ENCODE data around the gene RGS13.

Gene RGS13

DNA sequence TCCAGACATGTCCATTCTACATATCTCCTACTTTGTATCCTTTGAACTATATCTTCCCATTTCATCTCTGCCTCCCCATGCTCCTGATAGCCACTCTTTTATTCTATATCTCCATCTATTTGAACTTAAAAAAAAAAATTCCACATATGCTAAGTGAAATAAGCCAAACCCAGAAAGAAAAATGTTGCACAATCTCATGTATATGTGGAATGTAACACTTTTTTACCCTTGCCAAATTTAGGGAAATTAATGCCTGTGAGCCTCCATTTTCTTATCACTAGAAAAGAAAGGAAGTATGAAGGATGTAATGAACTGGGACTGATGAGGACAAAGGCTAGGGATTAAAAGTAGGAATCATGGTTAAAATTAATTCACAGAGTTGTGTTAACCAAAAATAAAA lies 53.5 kb downstream of the RGS13 start:
- DNase-seq: no peak

DNA sequence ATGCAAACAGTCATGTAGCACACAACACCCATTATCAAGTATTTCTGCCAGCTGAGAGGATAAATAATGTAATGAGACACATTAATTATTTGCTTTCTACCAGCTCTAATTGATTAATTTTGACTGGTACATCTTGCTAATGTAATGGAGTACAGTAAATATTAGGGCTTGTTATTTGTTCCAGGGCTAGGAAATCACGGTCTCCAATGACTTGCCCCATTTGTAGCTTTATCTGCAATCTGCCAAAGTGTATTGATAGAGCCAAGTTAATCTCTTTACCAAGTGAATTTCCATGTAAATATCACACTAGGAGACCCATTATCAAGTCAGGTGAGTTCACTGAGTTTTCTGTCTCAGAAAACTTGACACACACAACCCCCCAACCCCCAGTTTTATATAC lies 55.1 kb downstream of the RGS13 start:
- DNase-seq: no peak

- DNase-seq: no peak
Observed at GRCh38 chr1:192696082-192696481, 60.1 kb downstream of the RGS13 start.

GRCh38 chr1:192697771-192698170 lies 61.8 kb downstream of the RGS13 start:
- no peak for DNase-seq

DNA sequence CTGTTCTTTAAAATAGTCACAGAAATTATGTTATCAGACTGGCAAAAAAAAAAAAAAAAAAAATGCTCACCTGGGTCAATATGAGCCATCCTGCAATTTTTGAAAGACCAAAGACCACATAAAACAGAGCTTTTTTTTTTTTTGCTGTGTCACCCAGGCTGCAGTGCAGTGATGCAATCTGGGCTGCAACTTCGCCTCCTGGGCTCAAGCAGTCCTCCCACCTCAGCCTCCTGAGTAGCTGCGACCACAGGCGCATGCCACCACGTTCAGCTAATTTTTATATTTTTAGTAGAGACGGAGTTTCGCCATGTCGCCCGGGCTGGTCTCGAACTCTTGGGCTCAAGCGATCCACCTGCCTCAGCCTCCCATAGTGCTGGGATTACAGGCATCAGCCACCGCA lies 62.8 kb downstream of the RGS13 start:
- DNase-seq: no peak

DNA sequence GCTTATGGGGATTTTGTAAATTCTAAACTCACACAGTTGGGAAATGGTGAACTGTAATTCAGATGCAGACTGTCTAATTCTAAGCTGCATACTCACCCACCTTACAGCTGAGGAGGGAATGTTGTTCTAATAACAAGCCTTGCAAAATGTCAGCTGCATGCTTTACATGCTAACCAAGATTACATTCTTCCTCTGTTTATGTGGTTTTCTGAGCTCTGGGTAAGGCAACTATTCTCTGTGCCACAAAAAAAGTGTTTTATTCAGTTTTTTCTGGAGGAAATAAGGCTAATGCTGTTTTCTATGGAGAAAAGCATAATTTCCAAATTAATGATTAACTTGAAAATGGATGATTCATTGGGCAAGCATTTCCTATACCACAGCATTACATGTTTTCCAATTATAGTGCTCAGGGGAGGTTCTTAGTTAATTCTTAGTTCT lies 64.9 kb downstream of the RGS13 start:
- no peak for DNase-seq

GRCh38 chr1:192702212-192702902 lies 66.4 kb downstream of the RGS13 start:
- no peak for DNase-seq

GRCh38 chr1:192703283-192704206 lies 67.6 kb downstream of the RGS13 start:
- no peak for DNase-seq

GRCh38 chr1:192705510-192705909 lies 69.6 kb downstream of the RGS13 start:
- DNase-seq: no peak

GRCh38 chr1:192706936-192707335 lies 71.0 kb downstream of the RGS13 start:
- no peak for DNase-seq

- DNase-seq: no peak
Observed at GRCh38 chr1:192707978-192708547, 72.1 kb downstream of the RGS13 start.

GRCh38 chr1:192709544-192709943 lies 73.6 kb downstream of the RGS13 start:
- no peak for DNase-seq

All from NCI-H1436 (cell line).